Measurements from ENCODE around the gene GPX2. TPM values are rescaled to one million over a fixed set of nuclear protein-coding genes. Genes with fewer than 3 reads are reported as not detected.

GPX2 gene
- total RNA-seq, 6 experiments from 2014 or later = 248 to 1,113 (median 341) TPM

DNA sequence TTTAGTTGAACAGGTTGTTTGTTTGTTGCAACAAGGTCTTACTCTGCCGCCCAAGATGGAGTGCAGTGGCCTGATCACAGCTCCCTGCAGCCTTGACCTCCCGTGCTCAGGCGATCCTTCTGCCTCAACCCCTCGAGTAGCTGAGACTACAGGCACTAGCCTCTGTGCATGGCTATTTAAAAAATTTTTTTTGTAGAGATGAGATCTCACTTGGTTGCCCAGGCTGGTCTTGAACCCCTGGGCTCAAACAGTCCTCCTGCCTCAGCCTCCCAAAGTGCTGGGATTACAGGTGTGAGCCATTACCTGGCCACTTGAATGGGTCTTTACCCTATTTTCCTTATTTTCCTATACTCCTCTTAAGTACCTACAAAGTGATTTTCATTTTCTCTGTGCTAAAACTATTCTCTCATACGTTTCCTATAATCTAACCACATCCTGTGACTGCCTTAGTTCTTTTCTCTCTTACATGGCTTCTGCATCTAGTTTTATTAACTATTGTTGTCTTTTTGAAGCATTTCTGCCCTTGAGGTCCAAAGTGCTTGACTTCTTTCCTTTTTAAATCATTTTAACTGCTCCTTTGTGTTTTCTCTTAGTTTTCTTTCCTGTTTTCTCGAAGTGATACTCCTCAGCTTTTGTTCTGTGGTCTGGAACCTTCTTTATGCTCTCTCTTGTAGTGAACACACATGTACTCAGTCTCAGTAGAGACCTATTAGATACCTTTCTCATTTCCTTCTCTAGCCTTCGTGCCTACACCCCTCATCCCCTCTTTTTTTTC is 14.1 kb downstream of the GPX2 start:
- TF ChIP-seq POLR2A (IDR thresholded peaks at IDR 0.05) = no peak
- TF ChIP-seq, protein P1, sequence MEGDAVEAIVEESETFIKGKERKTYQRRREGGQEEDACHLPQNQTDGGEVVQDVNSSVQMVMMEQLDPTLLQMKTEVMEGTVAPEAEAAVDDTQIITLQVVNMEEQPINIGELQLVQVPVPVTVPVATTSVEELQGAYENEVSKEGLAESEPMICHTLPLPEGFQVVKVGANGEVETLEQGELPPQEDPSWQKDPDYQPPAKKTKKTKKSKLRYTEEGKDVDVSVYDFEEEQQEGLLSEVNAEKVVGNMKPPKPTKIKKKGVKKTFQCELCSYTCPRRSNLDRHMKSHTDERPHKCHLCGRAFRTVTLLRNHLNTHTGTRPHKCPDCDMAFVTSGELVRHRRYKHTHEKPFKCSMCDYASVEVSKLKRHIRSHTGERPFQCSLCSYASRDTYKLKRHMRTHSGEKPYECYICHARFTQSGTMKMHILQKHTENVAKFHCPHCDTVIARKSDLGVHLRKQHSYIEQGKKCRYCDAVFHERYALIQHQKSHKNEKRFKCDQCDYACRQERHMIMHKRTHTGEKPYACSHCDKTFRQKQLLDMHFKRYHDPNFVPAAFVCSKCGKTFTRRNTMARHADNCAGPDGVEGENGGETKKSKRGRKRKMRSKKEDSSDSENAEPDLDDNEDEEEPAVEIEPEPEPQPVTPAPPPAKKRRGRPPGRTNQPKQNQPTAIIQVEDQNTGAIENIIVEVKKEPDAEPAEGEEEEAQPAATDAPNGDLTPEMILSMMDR (IDR thresholded peaks at IDR 0.05) = no peak
- Histone ChIP-seq H3K4me3 (no peak overlapping the region), H3K27ac (no peak overlapping the region), H3K27me3 (no peaks in the 10 kb centered on the region), H3K36me3 (peaks cover 3 to 61% (median 10%) of the 10 kb centered on the region in 4 donors), H3K4me1 (peaks cover 0 to 40% (median 0%) of the 10 kb centered on the region in 4 donors), H3K9me3 (peaks cover 0 to 2% (median 0%) of the 10 kb centered on the region in 4 donors)
- intact Hi-C loops (cut with DNase I) = no loop called here
- 70% methylated on average over 6 of the region's 7 CpGs for WGBS (ENCODE audit: insufficient coverage, low coverage, low lambda C conversion rate, missing lambda C conversion rate)
- ATAC-seq = no peak
- no peak for DNase-seq

DNA sequence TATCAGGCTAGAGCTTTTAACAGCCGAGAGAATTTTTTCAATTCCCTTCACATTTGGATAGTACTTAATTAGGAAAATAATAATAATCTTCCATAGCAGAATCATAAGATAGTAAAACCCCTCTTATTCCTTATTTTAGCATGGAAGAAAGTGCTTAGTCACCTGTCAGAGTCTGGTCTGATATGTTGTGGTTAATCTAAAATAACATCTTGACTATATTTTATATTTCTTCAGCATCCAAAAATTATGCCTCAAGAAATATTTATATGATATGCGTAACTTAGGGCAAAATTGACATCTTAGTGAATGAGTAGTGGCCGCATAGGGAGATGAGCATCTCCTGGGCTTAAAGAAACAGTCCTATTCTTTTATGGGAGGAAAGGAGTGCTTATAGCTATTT is 15.5 kb downstream of the GPX2 start:
- peaks cover 0 to 2% (median 0%) of the 10 kb centered on the region in 4 donors for H3K9me3 ChIP-seq
- ATAC-seq (no peak), DNase-seq (no peak)
- H3K27ac ChIP-seq = no peak overlapping the region
- WGBS (ENCODE audit: insufficient coverage, low coverage, low lambda C conversion rate, missing lambda C conversion rate) = 71% methylated on average over 3 of the region's 3 CpGs
- H3K4me3 ChIP-seq = no peak overlapping the region
- TF ChIP-seq, protein P1 (IDR thresholded peaks at IDR 0.05) = no peak
- no peak for TF ChIP-seq POLR2A (IDR thresholded peaks at IDR 0.05)
- intact Hi-C loops (cut with DNase I) = no loop called here
- H3K4me1 ChIP-seq = peaks cover 0 to 36% (median 0%) of the 10 kb centered on the region in 4 donors
- H3K27me3 ChIP-seq = no peaks in the 10 kb centered on the region
- peaks cover 0 to 48% (median 8%) of the 10 kb centered on the region in 4 donors for H3K36me3 ChIP-seq

DNA sequence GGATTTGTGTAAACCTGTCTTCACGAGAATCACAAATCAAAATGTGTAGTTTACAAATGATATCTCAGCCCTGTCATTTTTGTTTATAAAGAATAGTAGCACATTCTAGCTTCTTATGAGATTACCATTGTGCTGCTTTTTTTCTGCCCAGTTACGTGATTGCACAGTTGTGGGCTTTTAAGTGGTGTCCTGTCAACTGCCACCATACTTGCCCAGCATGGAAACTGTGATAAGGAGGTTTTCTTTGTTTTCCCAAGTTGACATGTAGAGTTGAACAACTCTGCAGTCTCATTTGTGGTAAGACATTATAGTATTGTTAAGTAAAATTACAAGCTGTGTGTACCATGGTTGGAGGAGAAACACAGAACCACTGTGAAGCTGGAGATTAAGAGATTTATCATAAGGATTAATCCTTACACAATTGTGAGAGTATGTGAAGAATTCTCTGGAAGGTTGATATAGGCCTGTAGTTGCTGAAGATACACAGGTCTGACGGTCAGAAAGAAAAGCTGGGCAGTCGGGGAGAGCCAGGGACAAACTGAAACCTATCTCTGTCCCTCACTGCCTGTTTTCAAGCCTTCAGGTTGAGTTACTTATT is 16.0 kb downstream of the GPX2 start:
- Histone ChIP-seq H3K27me3 (no peaks in the 10 kb centered on the region), H3K27ac (no peak overlapping the region), H3K4me1 (peaks cover 0 to 32% (median 0%) of the 10 kb centered on the region in 4 donors), H3K4me3 (no peak overlapping the region), H3K36me3 (peaks cover 0 to 45% (median 8%) of the 10 kb centered on the region in 4 donors), H3K9me3 (peaks cover 0 to 2% (median 0%) of the 10 kb centered on the region in 4 donors)
- WGBS (ENCODE audit: insufficient coverage, low coverage, low lambda C conversion rate, missing lambda C conversion rate) = 84% methylated on average over 4 of the region's 4 CpGs
- no peak for TF ChIP-seq POLR2A (IDR thresholded peaks at IDR 0.05)
- TF ChIP-seq, protein P1 (IDR thresholded peaks at IDR 0.05) = no peak
- ATAC-seq (no peak), DNase-seq (no peak)
- intact Hi-C loops (cut with DNase I) = no loop called here

DNA sequence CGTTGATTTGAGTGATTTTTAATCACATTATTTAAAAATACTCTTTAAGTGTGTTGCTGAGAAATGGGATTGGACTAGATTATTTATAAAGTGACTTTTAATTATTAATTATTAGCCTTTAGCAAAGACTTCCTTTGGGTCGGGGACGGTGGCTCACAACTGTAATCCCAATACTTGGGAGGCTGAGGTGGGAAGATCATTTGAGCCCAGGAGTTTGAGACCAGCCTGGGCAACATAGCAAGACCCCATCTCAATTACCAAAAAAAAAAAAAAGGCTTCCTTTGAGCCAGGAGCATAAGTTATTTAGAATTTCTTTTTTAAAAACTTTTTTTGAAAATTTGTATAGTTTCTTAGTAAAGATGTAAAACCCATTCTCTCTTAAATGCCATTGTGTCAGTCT is 19.5 kb downstream of the GPX2 start:
- peaks cover 0 to 2% (median 0%) of the 10 kb centered on the region in 4 donors for H3K9me3 ChIP-seq

More for the DNA sequence above, 19.5 kb downstream of the GPX2 start:
- Histone ChIP-seq H3K4me1 (peaks cover 0 to 20% (median 3%) of the 10 kb centered on the region in 4 donors), H3K36me3 (peaks cover 0 to 35% (median 7%) of the 10 kb centered on the region in 4 donors), H3K27me3 (no peaks in the 10 kb centered on the region), H3K27ac (no peak overlapping the region), H3K4me3 (no peak overlapping the region)
- intact Hi-C loops (cut with DNase I) = no loop called here
- 87% methylated on average over 3 of the region's 3 CpGs for WGBS (ENCODE audit: insufficient coverage, low coverage, low lambda C conversion rate, missing lambda C conversion rate)
- ATAC-seq (no peak), DNase-seq (no peak)
- TF ChIP-seq, protein P1 (IDR thresholded peaks at IDR 0.05) = no peak
- no peak for TF ChIP-seq POLR2A (IDR thresholded peaks at IDR 0.05)

Data from right lobe of liver (tissue), 6 donors.